Sigmoid colon (tissue), 4 donors: Measurements from ENCODE around the gene VPS54.

Experiments used
- EP300 ChIP-seq, 4 donors: sonication (generic); formaldehyde crosslinking; IDR thresholded peaks; one replicate each; pipeline ENCODE4 v1.6.1; 2017; ENCODE audit warnings: antibody characterized with exemption in 4 of 4
- POLR2AphosphoS5 ChIP-seq, 4 donors: sonication (generic); formaldehyde crosslinking; IDR thresholded peaks; one replicate each; pipeline ENCODE4 v1.6.1; 2017; ENCODE audit warnings: antibody characterized with exemption in 4 of 4
- TF ChIP-seq, protein P1 (sequence below), 4 experiments: fragments of 450-650 bp in 3 of 4; fragments of 200-600 bp in 1 of 4; IDR thresholded peaks; one replicate each; pipeline ENCODE4 v1.5.1; 2016 to 2019; ENCODE audit warnings: antibody characterized with exemption in 4 of 4, mild to moderate bottlenecking in 3 of 4, moderate library complexity in 2 of 4

- TF ChIP-seq, protein P1, sequence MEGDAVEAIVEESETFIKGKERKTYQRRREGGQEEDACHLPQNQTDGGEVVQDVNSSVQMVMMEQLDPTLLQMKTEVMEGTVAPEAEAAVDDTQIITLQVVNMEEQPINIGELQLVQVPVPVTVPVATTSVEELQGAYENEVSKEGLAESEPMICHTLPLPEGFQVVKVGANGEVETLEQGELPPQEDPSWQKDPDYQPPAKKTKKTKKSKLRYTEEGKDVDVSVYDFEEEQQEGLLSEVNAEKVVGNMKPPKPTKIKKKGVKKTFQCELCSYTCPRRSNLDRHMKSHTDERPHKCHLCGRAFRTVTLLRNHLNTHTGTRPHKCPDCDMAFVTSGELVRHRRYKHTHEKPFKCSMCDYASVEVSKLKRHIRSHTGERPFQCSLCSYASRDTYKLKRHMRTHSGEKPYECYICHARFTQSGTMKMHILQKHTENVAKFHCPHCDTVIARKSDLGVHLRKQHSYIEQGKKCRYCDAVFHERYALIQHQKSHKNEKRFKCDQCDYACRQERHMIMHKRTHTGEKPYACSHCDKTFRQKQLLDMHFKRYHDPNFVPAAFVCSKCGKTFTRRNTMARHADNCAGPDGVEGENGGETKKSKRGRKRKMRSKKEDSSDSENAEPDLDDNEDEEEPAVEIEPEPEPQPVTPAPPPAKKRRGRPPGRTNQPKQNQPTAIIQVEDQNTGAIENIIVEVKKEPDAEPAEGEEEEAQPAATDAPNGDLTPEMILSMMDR (IDR thresholded peaks at IDR 0.05) = no peak
- TF ChIP-seq EP300 (IDR thresholded peaks at IDR 0.05) (no peak), POLR2AphosphoS5 (IDR thresholded peaks at IDR 0.05) (no peak)
These were observed 44.2 kb upstream of the VPS54 start for GRCh38 chr2:64063454-64063853.
